ENCODE data around the gene ZNF490. TPM values are rescaled to one million over a fixed set of nuclear protein-coding genes. Genes with fewer than 3 reads are reported as not detected.

Gene ZNF490
- total RNA-seq, 1 donor, result 8.7 TPM

DNA sequence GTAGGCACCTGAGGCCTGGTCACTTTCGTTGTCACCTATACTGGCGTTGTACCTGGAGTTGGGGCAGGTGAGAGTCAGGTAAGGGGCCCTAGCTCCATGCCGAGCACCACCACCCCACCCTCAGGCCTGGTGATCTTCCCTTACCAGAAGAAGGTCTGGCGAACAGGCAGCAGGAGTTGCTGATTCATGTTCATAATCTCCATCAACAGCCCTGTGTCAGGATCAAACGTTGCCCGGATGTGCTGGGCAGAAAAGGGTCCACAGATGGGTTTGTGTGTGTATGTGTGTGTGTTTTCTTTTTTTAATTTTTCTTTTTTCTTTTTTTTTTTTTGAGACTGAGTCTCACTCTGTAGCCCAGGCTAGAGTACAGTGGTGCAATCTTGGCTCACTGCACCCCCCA is 41.6 kb upstream of the ZNF490 start:
- Histone ChIP-seq H3K4me2 (ENCODE audit: insufficient read depth, low read length) (no peak overlapping the region), H3K4me1 (ENCODE audit: insufficient read depth, low read length) (no peaks in the 10 kb centered on the region), H3K79me2 (ENCODE audit: insufficient read depth, low read length) (no peaks in the 10 kb centered on the region), H3K27me3 (ENCODE audit: insufficient read depth, low read length) (no peaks in the 10 kb centered on the region), H3K9me3 (ENCODE audit: low read depth, low read length) (no peaks in the 10 kb centered on the region), H4K20me1 (ENCODE audit: insufficient read depth, low read length) (no peaks in the 10 kb centered on the region), H3K27ac (ENCODE audit: low read depth, low read length) (no peak overlapping the region), H2AFZ (ENCODE audit: low read length) (no peak overlapping the region), H3K36me3 (ENCODE audit: insufficient read depth, low read length) (peaks cover 14% of the 10 kb centered on the region), H3K4me3 (ENCODE audit: insufficient read depth, low read length) (no peak overlapping the region)
- peak; percentile 42 for DNase-seq (ENCODE audit: insufficient read length, low spot score, missing footprints)
- TF ChIP-seq, protein P1, sequence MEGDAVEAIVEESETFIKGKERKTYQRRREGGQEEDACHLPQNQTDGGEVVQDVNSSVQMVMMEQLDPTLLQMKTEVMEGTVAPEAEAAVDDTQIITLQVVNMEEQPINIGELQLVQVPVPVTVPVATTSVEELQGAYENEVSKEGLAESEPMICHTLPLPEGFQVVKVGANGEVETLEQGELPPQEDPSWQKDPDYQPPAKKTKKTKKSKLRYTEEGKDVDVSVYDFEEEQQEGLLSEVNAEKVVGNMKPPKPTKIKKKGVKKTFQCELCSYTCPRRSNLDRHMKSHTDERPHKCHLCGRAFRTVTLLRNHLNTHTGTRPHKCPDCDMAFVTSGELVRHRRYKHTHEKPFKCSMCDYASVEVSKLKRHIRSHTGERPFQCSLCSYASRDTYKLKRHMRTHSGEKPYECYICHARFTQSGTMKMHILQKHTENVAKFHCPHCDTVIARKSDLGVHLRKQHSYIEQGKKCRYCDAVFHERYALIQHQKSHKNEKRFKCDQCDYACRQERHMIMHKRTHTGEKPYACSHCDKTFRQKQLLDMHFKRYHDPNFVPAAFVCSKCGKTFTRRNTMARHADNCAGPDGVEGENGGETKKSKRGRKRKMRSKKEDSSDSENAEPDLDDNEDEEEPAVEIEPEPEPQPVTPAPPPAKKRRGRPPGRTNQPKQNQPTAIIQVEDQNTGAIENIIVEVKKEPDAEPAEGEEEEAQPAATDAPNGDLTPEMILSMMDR (IDR thresholded peaks at IDR 0.05; ENCODE audit: extremely low read depth, low read depth, low read length), result no peak

DNA sequence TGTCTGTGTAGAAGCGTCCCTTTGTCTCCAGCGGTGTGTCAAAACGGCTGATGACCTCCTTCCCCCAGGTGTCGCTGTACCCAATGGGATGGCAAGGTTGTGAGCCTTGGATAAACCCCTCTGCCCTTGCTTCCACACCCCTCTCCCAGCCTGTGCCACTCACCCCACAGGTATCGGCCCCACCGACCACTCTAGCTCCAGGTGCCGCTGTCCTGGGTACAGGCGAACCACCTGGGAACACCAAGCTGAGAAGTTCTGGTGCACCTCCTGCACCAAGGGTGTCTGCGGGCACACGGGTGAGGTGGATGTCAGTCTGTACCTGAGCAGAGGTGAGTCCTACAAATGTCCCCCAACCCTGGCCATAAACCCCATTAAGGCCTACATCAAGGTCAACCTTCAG is 39.3 kb upstream of the ZNF490 start:
- Histone ChIP-seq H3K4me2 (ENCODE audit: insufficient read depth, low read length) (no peak overlapping the region), H3K79me2 (ENCODE audit: insufficient read depth, low read length) (no peaks in the 10 kb centered on the region), H3K27me3 (ENCODE audit: insufficient read depth, low read length) (no peaks in the 10 kb centered on the region), H2AFZ (ENCODE audit: low read length) (no peak overlapping the region), H3K9me3 (ENCODE audit: low read depth, low read length) (no peaks in the 10 kb centered on the region), H3K4me3 (ENCODE audit: insufficient read depth, low read length) (no peak overlapping the region), H4K20me1 (ENCODE audit: insufficient read depth, low read length) (no peaks in the 10 kb centered on the region), H3K4me1 (ENCODE audit: insufficient read depth, low read length) (no peaks in the 10 kb centered on the region), H3K36me3 (ENCODE audit: insufficient read depth, low read length) (peaks cover 1% of the 10 kb centered on the region), H3K27ac (ENCODE audit: low read depth, low read length) (no peak overlapping the region)
- TF ChIP-seq, protein P1 (IDR thresholded peaks at IDR 0.05; ENCODE audit: extremely low read depth, low read depth, low read length), result no peak
- peak; percentile 21 for DNase-seq (ENCODE audit: insufficient read length, low spot score, missing footprints)

DNA sequence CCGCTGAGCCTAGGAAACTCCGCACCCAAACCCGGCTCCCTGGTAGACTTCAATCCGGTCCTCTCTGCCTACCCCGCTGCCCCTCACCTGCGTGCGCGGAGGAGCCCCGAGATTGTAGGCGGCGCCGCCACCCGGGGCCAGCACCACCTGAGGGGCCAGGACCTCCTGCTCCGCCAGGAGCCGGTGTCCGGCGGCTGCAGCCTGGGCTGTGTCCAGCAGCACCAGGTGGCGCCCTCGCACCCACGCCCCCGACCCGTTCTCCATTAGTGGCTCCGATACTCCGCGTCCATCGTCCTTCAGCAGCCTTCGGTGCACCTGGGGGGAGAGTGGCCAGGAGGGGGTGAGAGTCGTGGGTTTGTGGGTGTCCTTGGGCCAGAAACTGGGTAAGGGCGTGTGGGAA is 37.5 kb upstream of the ZNF490 start:
- Histone ChIP-seq H3K9me3 (ENCODE audit: low read depth, low read length) (no peaks in the 10 kb centered on the region), H3K36me3 (ENCODE audit: insufficient read depth, low read length) (no peaks in the 10 kb centered on the region), H3K27ac (ENCODE audit: low read depth, low read length) (no peak overlapping the region), H4K20me1 (ENCODE audit: insufficient read depth, low read length) (no peaks in the 10 kb centered on the region), H3K4me2 (ENCODE audit: insufficient read depth, low read length) (peak overlapping the region; percentile 67), H2AFZ (ENCODE audit: low read length) (no peak overlapping the region), H3K4me3 (ENCODE audit: insufficient read depth, low read length) (peak overlapping the region; percentile 56), H3K79me2 (ENCODE audit: insufficient read depth, low read length) (no peaks in the 10 kb centered on the region), H3K4me1 (ENCODE audit: insufficient read depth, low read length) (no peaks in the 10 kb centered on the region), H3K27me3 (ENCODE audit: insufficient read depth, low read length) (no peaks in the 10 kb centered on the region)
- peak; percentile 78 for DNase-seq (ENCODE audit: insufficient read length, low spot score, missing footprints)
- TF ChIP-seq, protein P1 (IDR thresholded peaks at IDR 0.05; ENCODE audit: extremely low read depth, low read depth, low read length), result peak; percentile 26

DNA sequence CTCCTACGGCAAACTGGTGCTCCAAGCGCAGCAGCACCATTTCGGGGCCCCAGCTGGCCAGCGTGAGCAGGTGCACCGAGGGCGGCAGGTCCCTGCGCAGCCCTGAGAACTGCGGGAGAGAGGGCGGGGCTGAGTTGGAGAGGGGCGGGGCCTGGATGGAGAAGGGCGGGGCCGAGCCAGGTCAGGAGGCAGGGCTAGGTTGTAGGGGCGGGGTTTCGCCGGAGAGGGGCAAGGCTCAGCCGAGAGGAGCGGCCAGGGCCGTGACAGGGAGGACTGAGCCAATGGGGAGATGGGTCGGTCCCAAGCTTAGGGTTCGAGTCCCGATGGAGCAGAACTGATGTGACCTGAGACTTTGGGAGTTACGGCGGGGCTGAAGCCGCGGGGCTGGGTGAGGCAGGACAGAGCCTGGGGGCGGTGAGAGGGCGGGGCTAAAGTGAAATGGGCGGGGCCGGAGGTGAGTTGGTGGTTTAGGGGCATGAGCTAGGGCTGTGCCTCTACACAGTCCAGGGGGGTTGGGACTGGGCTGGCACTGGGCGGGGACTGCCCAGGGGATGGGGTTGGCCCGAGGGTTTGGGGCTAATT is 37.0 kb upstream of the ZNF490 start:
- Histone ChIP-seq H3K9me3 (ENCODE audit: low read depth, low read length) (no peaks in the 10 kb centered on the region), H3K27ac (ENCODE audit: low read depth, low read length) (no peak overlapping the region), H3K27me3 (ENCODE audit: insufficient read depth, low read length) (no peaks in the 10 kb centered on the region), H3K79me2 (ENCODE audit: insufficient read depth, low read length) (no peaks in the 10 kb centered on the region), H3K36me3 (ENCODE audit: insufficient read depth, low read length) (no peaks in the 10 kb centered on the region), H3K4me3 (ENCODE audit: insufficient read depth, low read length) (peak overlapping the region; percentile 56), H3K4me2 (ENCODE audit: insufficient read depth, low read length) (peak overlapping the region; percentile 67), H3K4me1 (ENCODE audit: insufficient read depth, low read length) (no peaks in the 10 kb centered on the region), H2AFZ (ENCODE audit: low read length) (no peak overlapping the region), H4K20me1 (ENCODE audit: insufficient read depth, low read length) (no peaks in the 10 kb centered on the region)
- TF ChIP-seq, protein P1 (IDR thresholded peaks at IDR 0.05; ENCODE audit: extremely low read depth, low read depth, low read length), result no peak
- peak; percentile 92 for DNase-seq (ENCODE audit: insufficient read length, low spot score, missing footprints)

Data from osteoblast (primary cell).